ENCODE data around the gene NLRP6.
"Not testable (repeated sequence)": the region's sequence is repeated elsewhere in the genome, so short reads cannot be mapped to it uniquely, and the experiment has no call there.

The NLRP6 gene

DNA sequence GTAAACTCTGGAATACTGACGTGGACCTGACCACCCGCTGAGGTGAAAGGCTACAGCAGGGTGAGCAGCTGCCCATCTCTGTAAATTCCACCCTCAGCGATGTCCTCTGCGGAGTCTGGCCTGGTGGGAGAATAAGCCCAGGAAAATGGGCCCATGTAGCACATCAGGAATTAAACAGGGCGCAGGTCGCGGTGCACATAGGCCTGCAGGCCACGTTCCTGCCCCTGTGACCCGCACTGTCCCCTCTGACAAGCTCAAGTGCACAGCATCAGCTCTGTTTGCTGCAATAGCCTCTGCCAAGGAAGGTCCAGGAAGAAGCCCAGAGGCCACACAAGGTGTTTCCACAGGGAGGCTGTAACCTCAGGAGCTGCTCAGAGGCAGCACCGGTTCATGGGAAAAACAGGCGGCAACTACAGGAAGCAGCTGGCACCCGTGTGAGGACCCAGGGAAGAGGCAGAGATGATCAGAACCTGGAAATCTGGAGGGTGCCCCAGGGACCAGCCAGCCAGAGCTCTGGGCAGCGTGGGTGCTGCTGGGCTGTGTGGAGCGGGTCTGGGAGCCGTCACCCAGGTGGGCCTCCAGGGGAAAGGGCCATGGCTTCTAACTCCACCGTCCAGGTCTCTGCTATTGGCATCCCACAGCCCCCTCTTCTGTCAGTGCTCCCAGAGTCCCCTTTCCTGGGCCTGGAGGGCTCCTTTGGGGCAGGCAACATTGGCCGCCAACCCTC, 28.6 kb downstream of the NLRP6 start:
- FAIRE-seq, result no peak
- DNase-seq (ENCODE audit: insufficient read length, low spot score), result no peak

DNA sequence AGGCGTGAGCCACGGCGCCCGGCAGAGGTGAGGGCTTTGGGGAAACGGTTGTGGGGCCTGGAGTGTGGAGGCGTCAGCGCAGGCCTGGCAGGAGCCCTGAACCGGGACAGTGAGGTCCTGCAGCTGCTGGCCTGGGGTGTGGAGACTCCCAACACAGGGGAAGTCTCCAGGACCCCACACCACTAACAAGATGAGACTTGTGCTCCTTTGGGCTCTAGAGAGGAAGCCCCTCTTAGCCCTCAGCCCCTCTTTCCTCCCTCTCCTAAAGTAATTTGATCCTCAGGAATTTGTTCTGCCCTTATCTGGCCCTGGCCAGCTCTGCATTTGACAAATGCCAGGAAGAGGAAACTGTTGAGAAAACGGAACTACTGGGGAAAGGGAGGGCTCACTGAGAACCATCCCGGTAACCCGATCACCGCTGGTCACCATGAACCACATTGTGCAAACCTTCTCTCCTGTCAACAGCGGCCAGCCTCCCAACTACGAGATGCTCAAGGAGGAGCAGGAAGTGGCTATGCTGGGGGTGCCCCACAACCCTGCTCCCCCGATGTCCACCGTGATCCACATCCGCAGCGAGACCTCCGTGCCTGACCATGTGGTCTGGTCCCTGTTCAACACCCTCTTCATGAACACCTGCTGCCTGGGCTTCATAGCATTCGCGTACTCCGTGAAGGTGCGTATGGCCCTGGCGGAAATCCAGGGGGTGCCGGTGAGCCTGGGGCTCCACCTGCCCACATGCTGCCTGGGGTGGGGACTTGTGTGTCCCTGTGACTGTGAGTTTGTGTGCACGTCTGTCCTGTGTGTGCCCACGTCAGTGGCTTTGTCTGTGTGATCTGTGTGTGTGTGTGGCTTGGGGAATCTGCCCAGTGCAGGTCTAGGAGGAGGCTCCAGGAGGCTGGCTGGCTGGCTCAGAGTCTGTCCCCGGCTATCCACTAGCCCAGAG, 29.8 kb downstream of the NLRP6 start, which contains the start of gene IFITM2:
Gene IFITM2 (plus strand): TSS at position 51 of the 943 bp plus-strand sequence. CDS start 377 bp downstream, at position 428.
- peak; percentile 59 for FAIRE-seq
- DNase-seq (ENCODE audit: insufficient read length, low spot score), result peak; percentile 75

DNA sequence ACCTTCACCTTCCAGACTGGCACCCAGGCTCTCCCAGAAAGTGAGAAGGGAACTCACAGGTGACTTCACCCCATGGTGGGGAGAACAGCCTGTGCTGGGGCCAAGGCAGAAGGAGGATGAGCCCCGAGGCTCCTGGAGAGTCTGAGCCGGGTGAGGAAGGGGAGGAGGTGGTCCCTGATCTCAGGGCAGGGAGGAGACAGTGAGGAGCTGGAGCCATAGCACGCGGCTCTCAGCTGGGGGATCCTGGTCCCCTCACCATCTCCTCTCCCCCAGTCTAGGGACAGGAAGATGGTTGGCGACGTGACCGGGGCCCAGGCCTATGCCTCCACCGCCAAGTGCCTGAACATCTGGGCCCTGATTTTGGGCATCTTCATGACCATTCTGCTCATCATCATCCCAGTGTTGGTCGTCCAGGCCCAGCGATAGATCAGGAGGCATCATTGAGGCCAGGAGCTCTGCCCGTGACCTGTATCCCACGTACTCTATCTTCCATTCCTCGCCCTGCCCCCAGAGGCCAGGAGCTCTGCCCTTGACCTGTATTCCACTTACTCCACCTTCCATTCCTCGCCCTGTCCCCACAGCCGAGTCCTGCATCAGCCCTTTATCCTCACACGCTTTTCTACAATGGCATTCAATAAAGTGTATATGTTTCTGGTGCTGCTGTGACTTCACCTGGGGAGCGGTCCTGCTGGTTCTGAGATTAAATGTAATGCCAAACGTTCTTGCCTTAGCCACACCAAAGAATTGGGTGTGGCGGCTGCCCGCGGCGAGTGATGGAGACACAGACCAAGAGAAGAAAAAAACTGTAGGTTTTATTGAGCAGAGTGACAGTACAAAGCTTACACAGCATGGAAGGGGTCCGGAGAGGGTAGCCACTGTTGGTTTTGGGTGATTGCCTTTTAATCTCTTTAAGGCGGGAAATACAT, 30.8 kb downstream of the NLRP6 start:
- not testable (repeated sequence) for FAIRE-seq; DNase-seq (ENCODE audit: insufficient read length, low spot score)

DNA sequence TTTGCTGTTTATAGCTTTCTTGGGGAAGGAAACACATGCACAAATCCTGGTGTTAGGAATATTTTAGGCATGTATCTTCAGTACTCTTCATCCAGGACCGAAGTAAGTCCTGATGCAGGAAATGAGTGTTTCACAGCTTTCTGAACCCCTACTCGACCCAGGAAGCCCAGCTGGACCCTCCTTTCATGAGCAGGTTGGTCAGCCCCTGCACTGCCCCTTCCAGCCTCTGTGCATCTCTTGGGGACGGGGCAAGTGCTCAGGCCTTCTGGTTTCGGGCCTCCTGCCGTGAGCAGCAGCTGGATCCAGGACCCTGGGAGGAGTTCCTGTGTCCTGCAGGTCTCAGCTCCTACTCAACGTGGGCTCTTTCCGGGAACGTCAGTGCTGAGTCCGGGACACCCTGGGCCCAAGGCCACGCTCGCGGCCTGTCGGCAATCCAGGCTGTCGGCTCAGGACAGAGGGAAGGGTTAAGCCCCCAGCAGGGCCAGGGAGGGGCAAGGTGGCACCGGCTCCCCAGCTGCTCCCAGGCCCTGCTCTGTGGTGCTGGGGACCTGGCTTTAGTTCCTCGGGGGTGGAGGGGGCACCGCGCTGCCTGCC, 31.9 kb downstream of the NLRP6 start:
- FAIRE-seq; DNase-seq (ENCODE audit: insufficient read length, low spot score): not testable (repeated sequence)

DNA sequence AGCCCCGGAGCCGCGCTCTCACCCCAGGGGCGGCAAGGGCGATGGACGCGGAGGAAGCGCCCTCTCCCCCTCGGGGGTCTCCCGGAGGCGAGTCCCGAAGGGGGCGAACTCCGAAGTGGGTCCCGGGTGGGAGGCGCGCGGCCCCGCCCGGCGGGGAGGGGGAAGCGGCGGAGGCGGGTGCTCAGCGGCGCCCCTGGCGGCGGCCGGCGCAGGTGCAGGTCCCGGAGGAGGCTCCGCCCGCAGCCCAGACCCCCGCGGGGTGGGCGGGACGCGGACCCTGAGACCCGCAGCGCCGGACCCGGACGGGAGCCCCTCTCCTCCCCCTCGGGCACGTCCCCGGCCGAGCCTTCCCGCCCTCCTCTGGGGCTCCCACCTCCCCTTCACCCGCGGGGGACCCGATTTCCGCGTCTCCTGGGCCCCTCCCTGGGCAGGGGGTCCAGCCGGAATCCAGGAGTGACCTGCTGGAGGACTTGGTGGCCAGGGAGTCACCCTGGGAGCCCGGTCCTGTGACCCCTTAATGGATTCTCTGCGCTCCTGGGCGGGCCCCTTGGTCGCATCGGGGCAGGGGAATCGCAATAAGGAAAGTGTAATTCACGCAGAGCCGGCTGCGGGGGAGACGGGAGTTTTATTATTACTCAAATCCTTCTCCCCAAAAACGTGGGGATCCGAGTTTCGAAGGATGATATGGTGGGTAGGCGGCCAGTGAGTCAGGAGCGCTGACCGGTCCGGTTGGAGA, 33.0 kb downstream of the NLRP6 start:
- not testable (repeated sequence) for DNase-seq (ENCODE audit: insufficient read length, low spot score); FAIRE-seq

DNA sequence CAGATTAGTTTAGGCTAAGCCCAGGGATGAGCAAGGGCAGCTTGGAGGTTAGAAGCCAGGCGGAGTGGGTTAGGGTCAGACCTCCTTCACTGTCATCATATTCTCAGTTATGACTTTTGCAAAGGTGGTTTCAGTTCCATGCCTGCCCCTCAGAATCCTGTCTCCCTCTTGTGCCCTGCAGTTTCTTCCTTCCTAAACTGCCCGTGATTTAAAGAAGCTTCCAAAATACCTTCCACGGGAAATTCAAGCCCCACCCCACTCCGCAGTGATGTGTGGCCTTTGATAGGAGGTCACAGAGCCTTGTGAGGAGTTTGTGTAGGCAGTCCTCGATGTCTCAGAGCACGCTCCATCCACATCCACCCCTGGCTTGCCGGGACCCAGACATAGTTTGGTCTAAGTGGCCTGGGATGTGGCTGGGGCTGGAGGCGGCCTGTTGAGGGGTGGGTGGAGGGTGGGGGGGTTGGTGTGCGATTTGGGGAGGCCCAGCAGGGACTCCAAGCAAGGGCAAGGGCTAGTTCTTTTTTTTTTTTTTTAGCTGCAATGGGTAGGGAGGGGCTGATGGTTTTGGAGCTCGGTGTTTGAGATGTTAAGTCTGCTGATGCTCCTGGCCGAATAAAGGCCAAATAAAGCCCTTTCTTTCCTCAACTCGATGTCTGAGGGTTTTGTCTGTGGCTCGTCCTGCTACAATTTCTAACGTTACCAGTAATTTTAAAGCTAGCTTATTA, 34.0 kb downstream of the NLRP6 start:
- FAIRE-seq (no peak), DNase-seq (ENCODE audit: insufficient read length, low spot score) (no peak)

DNA sequence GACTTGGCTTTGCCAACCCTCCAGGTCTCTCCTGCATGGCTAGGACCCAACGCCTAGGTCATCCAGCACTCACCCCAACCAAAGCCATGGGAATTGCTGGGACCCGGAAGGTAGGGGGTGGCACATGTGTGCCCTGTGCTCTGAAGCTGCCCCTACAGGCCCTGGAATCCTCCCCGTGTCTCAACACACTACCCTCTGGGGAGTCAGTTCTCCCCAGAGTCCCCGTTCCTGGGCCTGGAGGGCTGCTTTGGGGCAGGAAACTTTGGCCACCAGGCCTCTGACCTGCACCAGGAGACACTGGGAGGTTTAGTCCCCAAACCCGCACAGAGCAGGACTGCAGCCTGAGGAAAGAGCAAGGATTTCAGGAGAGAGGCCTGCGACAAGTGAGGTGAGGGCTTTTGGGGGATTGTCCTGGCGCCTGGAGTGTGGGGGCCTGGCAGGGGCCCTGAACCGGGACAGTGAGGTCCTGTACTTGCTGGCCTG, 35.1 kb downstream of the NLRP6 start:
- DNase-seq (ENCODE audit: insufficient read length, low spot score) (no peak), FAIRE-seq (no peak)

DNA sequence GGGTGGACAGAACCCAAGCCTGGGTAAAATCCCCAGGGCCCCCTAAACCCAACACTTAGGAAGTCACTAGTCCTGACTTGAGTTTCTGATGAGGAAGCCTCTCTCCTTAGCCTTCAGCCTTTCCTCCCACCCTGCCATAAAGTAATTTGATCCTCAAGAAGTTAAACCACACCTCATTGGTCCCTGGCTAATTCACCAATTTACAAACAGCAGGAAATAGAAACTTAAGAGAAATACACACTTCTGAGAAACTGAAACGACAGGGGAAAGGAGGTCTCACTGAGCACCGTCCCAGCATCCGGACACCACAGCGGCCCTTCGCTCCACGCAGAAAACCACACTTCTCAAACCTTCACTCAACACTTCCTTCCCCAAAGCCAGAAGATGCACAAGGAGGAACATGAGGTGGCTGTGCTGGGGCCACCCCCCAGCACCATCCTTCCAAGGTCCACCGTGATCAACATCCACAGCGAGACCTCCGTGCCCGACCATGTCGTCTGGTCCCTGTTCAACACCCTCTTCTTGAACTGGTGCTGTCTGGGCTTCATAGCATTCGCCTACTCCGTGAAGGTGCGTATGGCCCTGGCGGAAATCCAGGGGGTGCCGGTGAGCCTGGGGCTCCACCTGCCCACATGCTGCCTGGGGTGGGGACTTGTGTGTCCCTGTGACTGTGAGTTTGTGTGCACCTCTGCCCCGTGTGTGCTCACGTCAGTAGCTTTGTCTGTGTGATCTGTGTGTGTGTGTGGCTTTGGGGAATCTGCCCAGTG, 35.8 kb downstream of the NLRP6 start, which contains the start of gene IFITM1:
Gene IFITM1 (plus strand): TSS at position 254 of the 767 bp plus-strand sequence. CDS start 131 bp downstream, at position 385.
- FAIRE-seq (peak; percentile 73), DNase-seq (ENCODE audit: insufficient read length, low spot score) (peak; percentile 73)

DNA sequence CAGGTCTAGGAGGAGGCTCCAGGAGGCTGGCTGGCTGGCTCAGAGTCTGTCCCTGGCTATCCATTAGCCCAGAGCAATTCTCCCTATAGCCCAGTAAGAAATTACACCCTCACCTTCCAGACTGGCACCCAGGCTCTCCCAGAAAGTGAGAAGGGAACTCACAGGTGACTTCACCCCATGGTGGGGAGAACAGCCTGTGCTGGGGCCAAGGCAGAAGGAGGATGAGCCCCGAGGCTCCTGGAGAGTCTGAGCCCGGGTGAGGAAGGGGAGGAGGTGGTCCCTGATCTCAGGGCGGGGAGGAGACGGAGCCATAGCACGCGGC, 36.3 kb downstream of the NLRP6 start:
- not testable (repeated sequence) for DNase-seq (ENCODE audit: insufficient read length, low spot score); FAIRE-seq

DNA sequence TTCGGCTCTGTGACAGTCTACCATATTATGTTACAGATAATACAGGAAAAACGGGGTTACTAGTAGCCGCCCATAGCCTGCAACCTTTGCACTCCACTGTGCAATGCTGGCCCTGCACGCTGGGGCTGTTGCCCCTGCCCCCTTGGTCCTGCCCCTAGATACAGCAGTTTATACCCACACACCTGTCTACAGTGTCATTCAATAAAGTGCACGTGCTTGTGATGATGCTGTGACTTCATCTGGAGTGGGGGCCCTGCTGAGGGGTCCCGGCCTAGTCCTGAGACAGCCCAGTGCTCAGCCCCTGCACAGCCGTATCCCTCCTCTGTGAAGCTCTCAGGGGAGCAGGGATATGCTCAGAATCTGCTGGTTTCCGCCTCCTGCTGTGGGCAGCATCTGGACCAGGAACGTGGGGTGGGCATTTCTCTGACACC, 36.9 kb downstream of the NLRP6 start:
- FAIRE-seq, result no peak
- no peak for DNase-seq (ENCODE audit: insufficient read length, low spot score)

DNA sequence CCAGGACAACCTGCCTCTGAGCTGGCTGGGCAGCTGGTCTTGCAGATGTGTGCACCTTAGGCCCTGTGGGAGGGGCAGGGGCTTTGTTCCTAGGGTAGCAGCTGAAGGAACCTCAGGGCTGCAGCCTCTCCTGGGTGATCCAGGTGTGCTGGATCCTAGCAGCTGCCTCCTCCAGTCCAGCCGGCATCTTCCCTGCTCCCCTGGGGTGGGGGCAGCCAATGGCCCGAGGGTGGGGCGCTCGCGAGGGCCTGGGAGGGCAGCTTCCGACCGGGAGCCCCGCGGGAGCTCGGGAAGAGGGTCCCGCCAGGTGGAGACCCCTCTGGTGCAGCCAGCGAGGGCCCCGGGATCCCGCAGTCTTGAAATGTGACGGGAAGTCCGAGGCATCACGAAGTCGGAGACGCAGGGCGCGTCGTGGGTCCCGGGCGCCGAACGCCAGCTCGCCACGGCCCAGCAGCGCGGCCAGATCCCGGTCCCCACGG, 37.3 kb downstream of the NLRP6 start:
- no peak for DNase-seq (ENCODE audit: insufficient read length, low spot score)

DNA sequence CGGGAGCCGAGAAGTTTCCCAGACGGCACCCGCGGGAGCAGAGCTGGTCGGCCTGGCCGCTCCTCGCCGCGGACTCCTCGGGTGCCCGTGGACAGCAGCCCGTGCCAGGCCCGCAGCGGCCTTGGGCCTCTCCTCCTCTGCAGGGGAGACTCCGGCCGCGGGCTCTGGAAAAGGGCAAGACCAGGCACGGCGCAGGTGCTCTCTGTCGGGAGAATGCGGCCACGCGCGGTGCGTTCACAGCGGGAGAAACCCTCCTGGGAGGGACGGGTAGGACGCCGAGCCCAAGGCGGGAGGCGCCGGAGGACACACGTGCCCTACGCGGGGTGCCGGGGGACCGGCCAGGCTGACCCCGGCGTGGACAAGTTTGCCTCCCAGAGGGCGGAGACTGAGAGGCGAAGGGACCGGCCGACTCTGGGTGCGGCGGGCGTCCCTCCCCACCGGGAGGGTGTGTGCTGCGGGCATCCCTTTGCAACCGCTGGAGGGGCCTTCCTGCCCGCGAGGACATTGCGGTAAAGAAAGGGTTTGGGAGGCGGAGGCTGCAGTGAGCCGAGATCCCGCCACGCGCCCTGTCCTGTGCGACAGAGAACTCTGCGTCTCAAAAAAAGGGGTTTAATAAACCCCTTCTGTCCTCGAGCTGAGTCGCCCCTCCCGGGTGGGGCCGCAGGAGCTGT, 38.0 kb downstream of the NLRP6 start:
- DNase-seq (ENCODE audit: insufficient read length, low spot score), result no peak
- no peak for FAIRE-seq

More for the DNA sequence above, 37.3 kb downstream of the NLRP6 start:
- FAIRE-seq, result no peak

DNA sequence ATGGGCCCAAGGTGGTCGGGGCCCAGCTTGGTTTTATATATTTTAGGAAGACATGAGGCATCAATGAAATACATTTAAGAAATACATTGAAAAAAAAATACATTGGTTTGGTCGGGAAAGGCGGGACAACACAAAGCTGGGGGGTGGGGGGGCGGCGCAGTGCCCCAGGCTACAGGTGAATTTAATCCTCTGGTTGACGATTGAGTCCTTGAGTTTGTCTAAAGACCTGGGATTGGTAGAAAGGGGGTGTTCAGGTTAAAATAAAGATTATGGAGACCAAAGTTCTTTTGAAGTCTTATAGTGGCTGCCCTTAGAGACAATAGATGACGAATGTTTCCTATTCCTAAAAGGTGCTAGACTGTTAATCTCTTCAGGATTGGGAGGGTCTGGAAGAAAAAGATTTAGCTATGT, 38.7 kb downstream of the NLRP6 start:
- no peak for FAIRE-seq
- DNase-seq (ENCODE audit: insufficient read length, low spot score), result no peak

DNA sequence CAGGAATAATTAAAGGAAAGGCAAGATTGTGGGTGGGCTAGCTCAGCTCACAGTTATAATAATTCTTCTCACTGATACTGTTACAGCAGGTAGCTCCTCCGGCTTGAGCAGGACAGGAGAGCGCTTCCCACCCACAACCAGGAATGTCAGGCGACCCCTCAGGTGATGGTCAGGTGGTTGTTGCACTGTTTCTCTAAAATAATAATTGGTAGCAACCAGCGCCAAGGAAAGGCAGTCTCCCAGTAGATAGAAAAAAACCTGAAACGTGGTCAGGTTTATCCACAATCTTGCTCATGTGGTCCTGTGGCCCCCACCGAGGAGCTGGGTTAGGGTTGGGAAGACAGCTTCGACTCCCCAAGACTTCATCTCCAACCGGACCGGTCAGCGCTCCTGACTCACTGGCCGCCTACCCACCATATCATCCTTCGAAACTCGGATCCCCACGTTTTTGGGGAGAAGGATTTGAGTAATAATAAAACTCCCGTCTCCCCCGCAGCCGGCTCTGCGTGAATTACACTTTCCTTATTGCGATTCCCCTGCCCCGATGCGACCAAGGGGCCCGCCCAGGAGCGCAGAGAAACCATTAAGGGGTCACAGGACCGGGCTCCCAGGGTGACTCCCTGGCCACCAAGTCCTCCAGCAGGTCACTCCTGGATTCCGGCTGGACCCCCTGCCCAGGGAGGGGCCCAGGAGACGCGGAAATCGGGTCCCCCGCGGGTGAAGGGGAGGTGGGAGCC, 39.6 kb downstream of the NLRP6 start:
- FAIRE-seq, result peak; percentile 20

DNA sequence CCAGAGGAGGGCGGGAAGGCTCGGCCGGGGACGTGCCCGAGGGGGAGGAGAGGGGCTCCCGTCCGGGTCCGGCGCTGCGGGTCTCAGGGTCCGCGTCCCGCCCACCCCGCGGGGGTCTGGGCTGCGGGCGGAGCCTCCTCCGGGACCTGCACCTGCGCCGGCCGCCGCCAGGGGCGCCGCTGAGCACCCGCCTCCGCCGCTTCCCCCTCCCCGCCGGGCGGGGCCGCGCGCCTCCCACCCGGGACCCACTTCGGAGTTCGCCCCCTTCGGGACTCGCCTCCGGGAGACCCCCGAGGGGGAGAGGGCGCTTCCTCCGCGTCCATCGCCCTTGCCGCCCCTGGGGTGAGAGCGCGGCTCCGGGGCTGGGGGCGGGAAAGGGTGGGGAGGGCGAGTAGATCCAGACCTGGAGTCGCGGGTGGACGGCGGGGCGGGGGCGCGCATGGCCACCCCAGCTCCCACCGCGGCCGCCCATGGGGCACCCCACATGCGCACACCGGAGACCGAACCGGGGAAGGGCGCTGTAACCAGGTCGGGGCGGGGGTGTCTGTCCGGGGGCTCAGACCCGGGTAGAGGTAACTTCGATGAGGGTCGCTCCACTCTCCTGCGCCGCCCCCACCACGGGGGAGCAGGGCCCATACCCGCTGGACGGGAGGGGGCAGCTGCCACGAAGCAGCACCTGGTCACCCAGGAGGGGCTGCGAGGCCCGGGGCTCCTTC, 40.4 kb downstream of the NLRP6 start:
- not testable (repeated sequence) for DNase-seq (ENCODE audit: insufficient read length, low spot score)
- FAIRE-seq, result peak; percentile 87

More for the DNA sequence above, 39.6 kb downstream of the NLRP6 start:
- DNase-seq (ENCODE audit: insufficient read length, low spot score), result not testable (repeated sequence)
